Naive B cell (primary cell): ENCODE measurements around the gene PHF23. TPM values are rescaled to one million over a fixed set of nuclear protein-coding genes. Genes with fewer than 3 reads are reported as not detected.
"Not testable (repeated sequence)": the region's sequence is repeated elsewhere in the genome, so short reads cannot be mapped to it uniquely, and the experiment has no call there.

Source experiments
- ATAC-seq, 2 donors: fragments of 150-1000 bp; cut with Tn5 transposase; 2 replicates each; pipeline ENCODE4 v1.10.0; 2021; ENCODE audit warnings: low read depth in 2 of 2, mild to moderate bottlenecking in 2 of 2, moderate library complexity in 2 of 2
- DNase-seq: peaks from one replicate; pipeline ENCODE4 v3.0.0; 2022
- H3K27ac Mint-ChIP-seq, 6 donors: one replicate each; pipeline ENCODE4 v1.8.0; 2020 to 2022; ENCODE audit warnings: mild to moderate bottlenecking in 6 of 6, mixed read lengths in 6 of 6, moderate library complexity in 5 of 6, inconsistent platforms in 2 of 6
- H3K27me3 Mint-ChIP-seq, 3 donors: one replicate each; pipeline ENCODE4 v1.8.0; 2021 to 2022; ENCODE audit warnings: mixed read lengths in 3 of 3, mild to moderate bottlenecking in 1 of 3
- H3K36me3 Mint-ChIP-seq, 2 donors: one replicate each; pipeline ENCODE4 v1.8.0; 2020 to 2022; ENCODE audit warnings: mixed read lengths in 2 of 2, inconsistent platforms in 1 of 2, mild to moderate bottlenecking in 1 of 2
- H3K4me1 Mint-ChIP-seq, 3 donors: one replicate each; pipeline ENCODE4 v1.8.0; 2020 to 2022; ENCODE audit warnings: mixed read lengths in 3 of 3, inconsistent platforms in 1 of 3, mild to moderate bottlenecking in 1 of 3, moderate library complexity in 1 of 3
- H3K4me3 Mint-ChIP-seq, 8 donors: one replicate each; pipeline ENCODE4 v1.8.0; 2020 to 2022; ENCODE audit warnings: mild to moderate bottlenecking in 8 of 8, mixed read lengths in 8 of 8, moderate library complexity in 8 of 8, inconsistent platforms in 2 of 8
- H3K9me3 Mint-ChIP-seq, 7 donors: one replicate each; pipeline ENCODE4 v1.8.0; 2020 to 2022; ENCODE audit warnings: mixed read lengths in 7 of 7, mild to moderate bottlenecking in 5 of 7, inconsistent platforms in 2 of 7, moderate library complexity in 1 of 7
- polyA plus RNA-seq, 6 donors: library from polyadenylated mRNA; unstranded; fragments of 300-500 nt; fragmentation: Illumina TruSeq; gene quantifications; one replicate each; pipeline ENCODE4 v1.2.3, GENCODE V29; 2021; ENCODE audit warnings: low read depth in 6 of 6

PHF23 gene
- polyA plus RNA-seq, 6 donors from 2014 or later: 11.9 to 24.2 (median 20.5) TPM

DNA sequence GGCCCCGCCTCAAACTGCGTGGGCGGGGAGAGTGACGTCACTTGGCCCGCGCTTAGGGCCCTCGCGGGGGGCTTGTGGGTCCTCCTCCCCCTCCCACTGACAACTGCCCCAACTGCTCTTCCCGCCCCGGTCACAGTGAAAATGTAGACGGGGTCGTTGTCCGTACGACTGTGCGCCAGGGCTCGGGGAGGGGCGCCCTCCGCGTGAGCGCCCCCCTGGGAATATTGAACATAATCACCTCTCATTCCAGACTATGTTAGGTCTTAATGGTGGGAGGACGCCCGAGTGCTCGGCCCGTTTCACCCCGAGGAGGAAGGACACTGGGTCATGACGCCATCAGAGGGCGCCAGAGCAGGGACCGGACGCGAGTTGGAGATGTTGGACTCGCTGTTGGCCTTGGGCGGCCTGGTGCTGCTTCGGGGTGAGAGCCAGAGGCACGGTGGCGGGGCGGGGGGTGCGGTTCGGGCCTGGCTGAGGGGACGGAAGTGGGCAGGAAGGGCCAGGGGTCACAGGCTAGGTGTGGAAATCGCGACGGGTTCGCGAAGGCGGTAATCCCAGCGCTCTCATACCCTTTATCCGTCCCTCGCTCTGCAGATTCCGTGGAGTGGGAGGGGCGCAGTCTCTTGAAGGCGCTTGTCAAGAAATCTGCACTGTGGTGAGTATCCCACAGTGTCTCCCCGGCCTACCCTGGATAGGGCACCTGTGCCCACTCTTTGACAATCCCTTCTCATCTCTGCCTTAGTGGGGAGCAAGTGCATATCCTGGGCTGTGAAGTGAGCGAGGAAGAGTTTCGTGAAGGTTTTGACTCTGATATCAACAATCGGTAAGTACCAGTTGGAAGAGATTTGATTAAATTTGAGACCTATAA lies 13.2 kb upstream of the PHF23 start, which contains the start of gene ELP5:
Gene ELP5, plus strand, starts transcription at position 40 of the 868 bp plus-strand sequence. Its CDS starts 336 bp downstream, at position 376.
- Mint-ChIP-seq H3K27ac (peak within 1 kb of the TSS; percentile 99 to 100 (median 100)), H3K27me3 (no peaks in the 10 kb centered on the region), H3K4me1 (peaks cover 47 to 52% (median 48%) of the 10 kb centered on the region in 3 donors), H3K4me3 (peak within 1 kb of the TSS; percentile 90 to 99 (median 98)), H3K36me3 (peaks cover 4 to 17% of the 10 kb centered on the region in 2 donors), H3K9me3 (no peaks in the 10 kb centered on the region)
- DNase-seq (peak; percentile 93), ATAC-seq (peak; percentile 62 to 65)

DNA sequence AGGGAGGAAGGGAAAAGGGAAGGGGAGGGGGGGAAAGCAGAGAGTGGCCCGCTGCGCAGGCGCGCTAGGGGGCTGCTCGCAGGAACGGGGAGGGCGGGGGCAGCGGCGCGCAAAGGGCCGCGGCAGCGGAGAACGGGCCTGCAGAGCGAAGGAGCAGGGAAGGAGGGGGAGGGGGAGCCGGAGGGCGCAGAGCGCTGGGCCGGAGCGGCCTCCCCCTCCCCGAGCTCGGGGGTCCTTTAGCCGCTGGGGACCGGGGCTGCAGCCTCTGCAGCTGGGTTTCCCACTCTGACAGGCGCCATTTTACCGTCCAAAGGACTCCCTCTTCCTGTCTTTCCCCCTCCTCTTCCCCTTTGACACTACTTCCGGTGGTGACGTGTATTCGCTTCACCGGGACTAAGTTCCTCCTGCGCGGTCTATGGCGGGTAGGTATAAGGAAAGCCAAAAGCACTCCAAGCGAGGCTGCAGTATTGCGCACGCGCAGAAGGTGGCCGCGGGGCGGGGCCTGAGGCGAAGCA lies 12.5 kb upstream of the PHF23 start, which contains the start of gene CTDNEP1:
Gene CTDNEP1, minus strand, starts transcription at position 74 of the 515 bp plus-strand sequence. CDS start 438 bp downstream, outside the sequence.
- peak; percentile 99 for DNase-seq
- peak within 1 kb of the TSS; percentile 99 to 100 (median 100) for H3K27ac Mint-ChIP-seq
- peak; percentile 86 for ATAC-seq
- no peaks in the 10 kb centered on the region for H3K27me3 Mint-ChIP-seq
- H3K4me3 Mint-ChIP-seq: peak within 1 kb of the TSS; percentile 90 to 99 (median 98)
- H3K36me3 Mint-ChIP-seq: peaks cover 4 to 15% of the 10 kb centered on the region in 2 donors
- H3K9me3 Mint-ChIP-seq: no peaks in the 10 kb centered on the region
- H3K4me1 Mint-ChIP-seq: peaks cover 47 to 50% (median 49%) of the 10 kb centered on the region in 3 donors

DNA sequence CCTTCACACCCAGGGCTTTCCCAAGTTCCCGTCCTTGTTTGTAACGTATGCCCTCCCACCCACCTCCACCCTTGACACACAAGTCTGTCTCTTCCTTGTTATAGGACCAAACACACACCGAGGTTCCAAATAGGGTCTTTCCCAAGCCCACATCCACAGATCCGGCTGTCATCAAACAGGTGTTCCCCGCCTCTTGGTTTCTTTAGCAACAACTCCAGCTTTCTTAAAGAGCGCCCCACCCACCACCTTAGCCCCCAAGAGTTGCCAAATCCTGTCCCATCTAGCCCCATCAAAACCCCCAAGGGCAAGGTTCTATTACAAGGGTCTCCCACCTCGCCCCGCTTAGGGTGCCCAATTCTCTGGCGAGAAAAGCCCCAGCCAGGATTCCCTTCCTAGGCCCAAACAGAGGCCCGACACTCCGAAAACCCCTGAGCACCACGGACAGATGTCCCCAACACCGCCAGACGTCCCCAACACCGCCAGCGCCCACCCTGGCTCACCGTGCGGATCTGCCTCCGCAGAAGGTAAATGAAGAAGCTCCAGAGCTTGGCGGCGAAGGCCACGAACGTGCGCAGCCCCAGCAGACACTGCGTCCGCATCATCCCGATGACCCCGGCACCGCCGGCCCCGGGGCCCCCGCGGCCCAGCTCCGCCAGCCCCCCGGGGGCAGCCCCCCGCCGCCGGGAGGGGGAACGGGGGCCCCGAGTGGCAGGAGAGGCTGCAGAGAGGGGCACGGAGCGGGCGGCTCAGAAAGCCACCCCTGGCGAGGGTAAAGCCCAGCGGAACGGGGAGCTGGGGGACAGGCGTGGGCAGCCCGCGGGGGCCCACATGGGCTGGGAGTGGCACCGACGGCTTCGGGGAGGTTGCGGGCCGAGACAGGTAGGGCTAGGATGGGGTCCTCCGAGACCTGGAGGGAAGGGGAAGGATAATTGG lies 11.7 kb upstream of the PHF23 start:
- Mint-ChIP-seq H3K4me1 (peaks cover 50 to 55% (median 54%) of the 10 kb centered on the region in 3 donors), H3K9me3 (no peaks in the 10 kb centered on the region), H3K27me3 (no peaks in the 10 kb centered on the region), H3K36me3 (peaks cover 12 to 16% of the 10 kb centered on the region in 2 donors), H3K4me3 (peak overlapping the region; percentile 90 to 99 (median 98)), H3K27ac (peak overlapping the region; percentile 96 to 100 (median 99))
- no peak for DNase-seq
- peak in 1 of 2 donors; percentile 1 for ATAC-seq

DNA sequence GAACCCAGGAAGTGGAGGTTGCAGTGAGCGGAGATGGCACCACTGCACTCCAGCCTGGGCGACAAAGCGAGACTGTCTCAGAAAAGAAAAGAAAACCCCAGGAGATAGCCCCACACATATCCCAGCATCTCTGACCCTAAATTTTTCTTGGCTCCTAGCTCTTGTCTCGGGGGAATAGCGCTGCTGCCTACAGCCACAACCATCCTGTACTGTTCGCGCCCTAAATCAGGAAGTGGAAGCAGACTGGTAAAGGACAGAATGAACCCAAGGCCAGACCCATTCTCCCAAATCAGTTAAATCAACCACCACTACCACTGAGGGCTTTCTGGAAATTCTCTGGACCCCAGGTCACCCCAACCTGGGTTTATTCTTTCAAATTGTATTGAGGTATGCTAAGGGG lies 10.6 kb upstream of the PHF23 start:
- H3K36me3 Mint-ChIP-seq: peaks cover 15 to 16% of the 10 kb centered on the region in 2 donors
- peak overlapping the region; percentile 90 to 98 (median 95) for H3K4me3 Mint-ChIP-seq
- DNase-seq: no peak
- H3K27me3 Mint-ChIP-seq: no peaks in the 10 kb centered on the region
- no peak for ATAC-seq
- no peaks in the 10 kb centered on the region for H3K9me3 Mint-ChIP-seq
- peaks cover 51 to 56% (median 55%) of the 10 kb centered on the region in 3 donors for H3K4me1 Mint-ChIP-seq
- peak overlapping the region in 4 of 6 donors; percentile 82 to 99 (median 98) for H3K27ac Mint-ChIP-seq

DNA sequence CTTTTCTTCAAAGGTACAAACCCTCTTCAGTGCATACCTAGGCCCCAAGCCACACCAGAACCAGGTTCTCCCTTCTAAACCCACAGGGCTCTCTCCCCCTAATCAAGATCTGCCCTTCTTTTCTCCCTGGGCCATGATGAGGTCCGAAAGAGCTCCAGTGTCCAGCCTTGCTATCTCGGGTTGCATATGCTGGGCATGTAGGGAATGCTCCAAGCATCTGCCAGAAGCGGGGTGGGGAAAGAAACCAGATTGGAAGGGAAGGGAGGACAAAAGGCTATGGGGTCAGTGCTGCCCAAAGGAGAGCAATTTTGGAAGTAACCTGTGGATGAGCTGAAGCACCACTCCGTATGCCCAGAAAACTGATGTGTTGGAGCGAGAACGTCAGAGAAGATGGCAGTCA lies 10.0 kb upstream of the PHF23 start:
- Mint-ChIP-seq H3K4me1 (peaks cover 51 to 55% (median 53%) of the 10 kb centered on the region in 3 donors), H3K27me3 (no peaks in the 10 kb centered on the region), H3K9me3 (no peaks in the 10 kb centered on the region), H3K4me3 (peak overlapping the region in 7 of 8 donors; percentile 48 to 98 (median 92)), H3K36me3 (peaks cover 12 to 15% of the 10 kb centered on the region in 2 donors), H3K27ac (peak overlapping the region in 4 of 6 donors; percentile 16 to 99 (median 73))
- no peak for DNase-seq
- ATAC-seq: no peak

DNA sequence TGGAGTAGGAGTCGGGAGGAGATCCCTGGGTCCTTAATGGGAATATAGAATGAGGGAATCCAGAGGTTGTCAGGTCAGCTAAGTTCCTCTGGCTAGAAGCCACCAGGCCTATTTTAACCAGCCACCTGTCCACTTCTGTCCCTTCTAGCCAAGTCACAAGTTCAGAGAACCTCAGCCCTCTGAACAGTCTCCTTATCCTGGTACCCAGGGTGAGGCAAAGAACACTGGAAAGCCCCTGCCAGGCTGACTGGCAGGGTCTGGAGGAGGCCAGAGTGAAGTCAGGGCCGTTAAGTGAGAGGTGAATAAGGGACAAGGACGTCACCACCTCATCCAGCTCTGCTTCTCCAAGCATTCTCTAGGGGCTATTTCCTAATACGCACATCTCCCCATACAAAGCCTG lies 9.5 kb upstream of the PHF23 start:
- DNase-seq: no peak
- Mint-ChIP-seq H3K36me3 (peaks cover 12 to 15% of the 10 kb centered on the region in 2 donors), H3K4me1 (peaks cover 51 to 55% (median 53%) of the 10 kb centered on the region in 3 donors), H3K9me3 (no peaks in the 10 kb centered on the region), H3K27me3 (no peaks in the 10 kb centered on the region), H3K4me3 (peak overlapping the region in 6 of 8 donors; percentile 12 to 98 (median 69)), H3K27ac (peak overlapping the region in 3 of 6 donors; percentile 21 to 99 (median 57))
- no peak for ATAC-seq

DNA sequence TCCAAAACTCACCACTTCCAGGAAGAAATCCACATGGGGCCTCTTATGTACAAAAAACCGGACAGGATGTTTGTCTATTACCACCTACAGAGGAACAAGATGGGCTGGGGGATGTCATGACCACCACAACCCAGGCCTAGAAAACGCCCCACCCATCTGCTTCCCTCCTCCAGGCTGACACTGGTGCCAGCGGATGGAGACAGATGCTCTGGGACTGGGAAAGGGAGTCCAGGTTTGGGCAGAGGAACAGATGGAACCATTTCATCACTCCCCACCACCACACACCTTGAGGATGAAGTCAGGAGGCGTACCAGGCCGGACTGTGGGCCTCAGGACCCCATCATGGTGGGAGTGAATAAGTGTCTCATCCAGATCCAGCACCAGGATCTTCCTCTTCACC lies 7.5 kb upstream of the PHF23 start:
- Mint-ChIP-seq H3K36me3 (peaks cover 15 to 19% of the 10 kb centered on the region in 2 donors), H3K9me3 (peaks cover 0 to 4% (median 0%) of the 10 kb centered on the region in 7 donors)
- no peak for DNase-seq

DNA sequence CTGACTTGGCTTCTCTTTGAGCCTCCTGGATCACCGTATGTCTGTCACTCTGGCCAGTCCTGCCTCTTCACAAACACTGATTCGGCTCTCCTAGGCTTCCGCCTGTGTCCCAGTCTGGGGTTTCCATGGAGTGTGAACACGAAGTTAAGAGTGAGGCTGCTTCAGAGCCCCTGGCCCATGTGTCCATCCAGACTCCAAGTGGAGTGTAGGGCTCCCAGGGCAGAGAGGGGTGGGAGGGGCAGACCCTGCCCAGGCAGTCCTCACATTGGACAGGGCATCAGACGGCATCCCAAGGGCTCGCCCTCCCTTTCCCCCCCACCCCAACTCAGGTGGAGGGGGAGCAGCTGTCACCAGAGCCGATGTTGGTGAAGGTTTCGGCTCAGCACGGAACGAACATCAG lies 4.6 kb upstream of the PHF23 start:
- H3K27ac Mint-ChIP-seq: peak overlapping the region in 3 of 6 donors; percentile 29 to 98 (median 95)
- H3K4me1 Mint-ChIP-seq: peaks cover 48 to 58% (median 51%) of the 10 kb centered on the region in 3 donors
- ATAC-seq, H3K27me3 Mint-ChIP-seq, DNase-seq, H3K9me3 Mint-ChIP-seq: not testable (repeated sequence)
- H3K36me3 Mint-ChIP-seq: peaks cover 15 to 36% of the 10 kb centered on the region in 2 donors
- H3K4me3 Mint-ChIP-seq: peak overlapping the region in 7 of 8 donors; percentile 53 to 100 (median 98)

More for the DNA sequence above, 7.5 kb upstream of the PHF23 start:
- peak overlapping the region in 1 of 8 donors; percentile 58 for H3K4me3 Mint-ChIP-seq
- H3K4me1 Mint-ChIP-seq: peaks cover 48 to 56% (median 50%) of the 10 kb centered on the region in 3 donors
- H3K27me3 Mint-ChIP-seq: no peaks in the 10 kb centered on the region
- ATAC-seq: no peak
- H3K27ac Mint-ChIP-seq: peak overlapping the region in 2 of 6 donors; percentile 3 to 17

DNA sequence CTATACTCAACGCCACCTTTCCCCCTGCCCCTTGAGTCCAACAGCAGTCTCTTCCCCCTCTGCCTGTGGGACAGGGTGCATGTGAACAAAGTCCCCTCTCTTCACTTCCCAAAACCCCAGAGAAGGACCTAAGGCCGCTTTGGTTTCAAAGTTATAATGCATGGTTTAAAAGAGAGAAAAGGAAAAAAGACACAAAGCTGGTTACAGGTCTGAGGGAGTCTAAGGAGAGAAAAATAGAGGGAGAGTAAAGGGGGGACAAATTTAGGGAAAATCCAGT lies 4.1 kb upstream of the PHF23 start:
- ATAC-seq (no peak), DNase-seq (no peak)
- H3K9me3 Mint-ChIP-seq: peaks cover 0 to 4% (median 0%) of the 10 kb centered on the region in 7 donors
- H3K36me3 Mint-ChIP-seq: peaks cover 15 to 36% of the 10 kb centered on the region in 2 donors
- peak overlapping the region; percentile 87 to 100 (median 98) for H3K4me3 Mint-ChIP-seq
- peaks cover 44 to 53% (median 51%) of the 10 kb centered on the region in 3 donors for H3K4me1 Mint-ChIP-seq
- H3K27me3 Mint-ChIP-seq: no peaks in the 10 kb centered on the region
- H3K27ac Mint-ChIP-seq: peak overlapping the region; percentile 95 to 100 (median 98)

DNA sequence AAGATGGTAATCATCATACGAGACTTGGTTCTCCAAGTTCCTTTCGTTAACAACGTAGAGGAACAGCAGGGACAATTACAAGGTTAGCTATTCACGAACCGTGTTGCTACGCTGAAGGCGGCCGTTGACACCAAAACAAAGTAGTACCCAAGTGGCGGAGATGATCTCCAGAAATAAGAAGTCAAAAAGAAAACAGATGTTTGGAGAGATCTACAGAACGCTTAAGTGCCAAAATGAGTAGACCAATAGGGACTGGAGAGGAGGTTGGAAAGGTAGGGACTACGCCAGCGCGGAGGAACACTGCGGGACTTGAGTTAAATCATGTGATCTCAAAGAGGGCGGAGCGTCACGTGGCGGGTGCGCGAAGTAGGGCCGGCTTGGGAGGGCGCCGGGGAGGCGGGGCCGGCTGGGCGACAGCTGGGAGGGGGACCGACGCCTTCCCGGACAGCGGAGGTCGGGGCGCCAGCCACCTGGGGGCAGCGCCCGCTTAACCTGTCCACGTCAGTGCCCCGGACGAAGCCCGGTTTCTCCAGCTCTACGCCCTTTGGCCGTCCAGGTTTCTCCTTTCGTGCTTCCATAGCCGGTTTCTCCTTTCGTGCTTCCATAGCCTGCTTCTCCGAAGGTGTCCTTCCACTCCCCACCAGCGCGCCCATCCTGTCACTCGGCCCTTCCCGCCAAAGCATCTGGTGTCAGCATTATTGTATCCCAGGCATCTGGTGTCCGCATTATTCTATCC lies 3.6 kb upstream of the PHF23 start:
- H3K36me3 Mint-ChIP-seq: peaks cover 15 to 36% of the 10 kb centered on the region in 2 donors
- no peaks in the 10 kb centered on the region for H3K27me3 Mint-ChIP-seq
- peaks cover 0 to 4% (median 0%) of the 10 kb centered on the region in 7 donors for H3K9me3 Mint-ChIP-seq
- DNase-seq (peak; percentile 93), ATAC-seq (peak; percentile 37 to 49)
- peak overlapping the region; percentile 87 to 100 (median 98) for H3K4me3 Mint-ChIP-seq
- H3K4me1 Mint-ChIP-seq: peaks cover 43 to 52% (median 51%) of the 10 kb centered on the region in 3 donors
- H3K27ac Mint-ChIP-seq: peak overlapping the region; percentile 98 to 100 (median 100)

DNA sequence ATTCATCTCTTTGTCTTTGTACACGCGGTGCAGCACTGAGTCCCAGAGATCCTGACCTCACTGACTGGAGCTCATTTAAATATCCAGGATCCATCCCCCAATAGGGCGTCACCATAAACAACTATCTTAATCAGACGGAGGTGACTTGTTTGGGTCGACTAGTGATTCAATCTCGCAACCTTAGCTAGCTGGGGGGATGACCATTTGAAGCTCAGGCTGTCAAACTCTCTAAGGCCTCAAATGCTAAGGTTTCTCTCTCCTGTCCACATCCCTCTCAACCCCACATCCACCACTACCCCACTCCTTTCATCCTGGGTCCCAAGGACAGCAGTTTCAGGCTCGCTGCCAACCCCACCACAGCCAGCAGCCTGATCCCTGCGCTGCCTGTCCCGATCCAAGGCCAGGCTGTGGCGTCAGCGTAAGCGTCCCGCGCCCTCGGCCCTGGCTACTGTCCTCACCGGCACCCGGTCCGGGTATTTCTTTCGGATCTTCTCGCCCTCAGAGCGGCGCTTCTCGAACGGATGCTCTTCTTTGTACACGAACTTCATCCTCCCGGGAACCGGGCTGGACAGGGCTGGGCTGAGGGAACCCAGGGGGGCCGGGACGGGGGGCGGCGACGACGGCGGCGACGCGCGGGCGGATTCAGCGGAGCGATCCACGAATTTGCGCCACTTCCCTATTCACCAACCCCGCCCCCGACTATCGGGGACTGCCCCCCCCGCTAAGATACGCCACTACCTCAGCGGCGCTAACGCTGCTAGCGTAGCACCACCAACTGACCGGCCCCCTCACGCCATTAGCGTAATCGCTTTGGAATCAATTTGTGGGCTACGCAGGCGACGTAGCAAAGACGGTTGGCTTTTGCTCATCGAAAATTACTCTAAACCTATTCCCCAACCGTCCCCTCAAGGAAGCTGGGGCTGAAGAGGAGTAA lies 2.8 kb upstream of the PHF23 start, which contains the start of gene GABARAP:
Gene GABARAP, minus strand, starts transcription at position 667 of the 934 bp plus-strand sequence. Its CDS starts 119 bp downstream, at position 548.
- H3K4me1 Mint-ChIP-seq: peaks cover 46 to 56% (median 55%) of the 10 kb centered on the region in 3 donors
- H3K27ac Mint-ChIP-seq: peak within 1 kb of the TSS; percentile 98 to 100 (median 100)
- H3K36me3 Mint-ChIP-seq: peaks cover 15 to 38% of the 10 kb centered on the region in 2 donors
- peaks cover 0 to 4% (median 0%) of the 10 kb centered on the region in 7 donors for H3K9me3 Mint-ChIP-seq
- ATAC-seq (peak; percentile 22 to 32), DNase-seq (peak; percentile 90)
- peak within 1 kb of the TSS; percentile 87 to 100 (median 98) for H3K4me3 Mint-ChIP-seq
- no peaks in the 10 kb centered on the region for H3K27me3 Mint-ChIP-seq
